ENCODE data around the gene LRAT.

The LRAT gene

GRCh38 chr4:154778264-154778663 is 34.5 kb downstream of the LRAT start:
- no peak overlapping the region for H3K27ac ChIP-seq (ENCODE audit: low read depth, low read length, severe bottlenecking)
- no peaks in the 10 kb centered on the region for H3K9me3 ChIP-seq (ENCODE audit: control insufficient read depth, low read length)
- 83% methylated on average over 1 of the region's 1 CpG; no CpG with 5 or more reads in 1 of the 2 experiments for WGBS, 2 experiments (ENCODE audit: insufficient coverage in 2 of 2)
- no peaks in the 10 kb centered on the region for H3K36me3 ChIP-seq (ENCODE audit: control insufficient read depth, insufficient read depth, low read length)
- H3K4me1 ChIP-seq (ENCODE audit: control insufficient read depth, insufficient read depth, low read length, poor library complexity, severe bottlenecking), result no peaks in the 10 kb centered on the region
- no peak overlapping the region for H3K4me3 ChIP-seq (ENCODE audit: extremely low read depth, insufficient read depth, low read length, poor library complexity, severe bottlenecking)

- WGBS, 2 experiments (ENCODE audit: insufficient coverage in 2 of 2), result no CpG with 5 or more reads among the region's 3 CpGs
- Histone ChIP-seq H3K27ac (ENCODE audit: low read depth, low read length, severe bottlenecking) (no peak overlapping the region), H3K36me3 (ENCODE audit: control insufficient read depth, insufficient read depth, low read length) (no peaks in the 10 kb centered on the region), H3K9me3 (ENCODE audit: control insufficient read depth, low read length) (no peaks in the 10 kb centered on the region), H3K4me1 (ENCODE audit: control insufficient read depth, insufficient read depth, low read length, poor library complexity, severe bottlenecking) (no peaks in the 10 kb centered on the region), H3K4me3 (ENCODE audit: extremely low read depth, insufficient read depth, low read length, poor library complexity, severe bottlenecking) (no peak overlapping the region)
These were observed 35.7 kb downstream of the LRAT start for GRCh38 chr4:154779362-154779947.

- Histone ChIP-seq H3K27ac (ENCODE audit: low read depth, low read length, severe bottlenecking) (no peak within 1 kb of the TSS), H3K4me1 (ENCODE audit: control insufficient read depth, insufficient read depth, low read length, poor library complexity, severe bottlenecking) (no peaks in the 10 kb centered on the region)
- 94% methylated on average over 63 to 76 of the region's 76 CpGs for WGBS, 2 experiments (ENCODE audit: insufficient coverage in 2 of 2)
These were observed 37.6 kb downstream of the LRAT start, which contains the start of gene RBM46 for GRCh38 chr4:154781126-154781982. RBM46 (plus strand) TSS chr4:154781272; CDS start chr4:154796753, 15,481 bp downstream.

GRCh38 chr4:154781983-154782293 is 38.1 kb downstream of the LRAT start:
- H3K27ac ChIP-seq (ENCODE audit: low read depth, low read length, severe bottlenecking), result no peak overlapping the region
- no peaks in the 10 kb centered on the region for H3K36me3 ChIP-seq (ENCODE audit: control insufficient read depth, insufficient read depth, low read length)
- no peaks in the 10 kb centered on the region for H3K9me3 ChIP-seq (ENCODE audit: control insufficient read depth, low read length)
- H3K4me1 ChIP-seq (ENCODE audit: control insufficient read depth, insufficient read depth, low read length, poor library complexity, severe bottlenecking), result no peaks in the 10 kb centered on the region
- no peak overlapping the region for H3K4me3 ChIP-seq (ENCODE audit: extremely low read depth, insufficient read depth, low read length, poor library complexity, severe bottlenecking)
- WGBS, 2 experiments (ENCODE audit: insufficient coverage in 2 of 2), result 95% methylated on average over 9 to 17 of the region's 18 CpGs

More at GRCh38 chr4:154781126-154781982, 37.6 kb downstream of the LRAT start, which contains the start of gene RBM46:
- Histone ChIP-seq H3K4me3 (ENCODE audit: extremely low read depth, insufficient read depth, low read length, poor library complexity, severe bottlenecking) (no peak within 1 kb of the TSS), H3K9me3 (ENCODE audit: control insufficient read depth, low read length) (no peaks in the 10 kb centered on the region), H3K36me3 (ENCODE audit: control insufficient read depth, insufficient read depth, low read length) (no peaks in the 10 kb centered on the region)
